Neural crest cell (in vitro differentiated cells): ENCODE measurements around the gene ZFAND3. TPM values are rescaled to one million over a fixed set of nuclear protein-coding genes. Genes with fewer than 3 reads are reported as not detected.
A peak's percentile ranks its signal among the peaks of the same experiment; 100 is the strongest.

Experiments
- DNase-seq: peaks from one replicate; pipeline ENCODE4 v3.0.0; 2021; ENCODE audit warnings: low read depth, mixed read lengths, low spot score
- H3K27ac Mint-ChIP-seq: one replicate; pipeline ENCODE4 v1.8.0; 2021; ENCODE audit warnings: mild to moderate bottlenecking, mixed read lengths; ENCODE audit not compliant: unreplicated experiment
- H3K27me3 Mint-ChIP-seq: 2 replicates; pipeline ENCODE4 v1.8.0; 2021; ENCODE audit warnings: low read depth, mild to moderate bottlenecking, mixed read lengths
- H3K36me3 Mint-ChIP-seq: 2 replicates; pipeline ENCODE4 v1.8.0; 2021; ENCODE audit warnings: low read depth, mild to moderate bottlenecking, mixed read lengths
- H3K4me1 Mint-ChIP-seq: 2 replicates; pipeline ENCODE4 v1.8.0; 2021; ENCODE audit warnings: mixed read lengths
- H3K4me3 Mint-ChIP-seq: one replicate; pipeline ENCODE4 v1.8.0; 2021; ENCODE audit warnings: mild to moderate bottlenecking, mixed read lengths
- H3K9me3 Mint-ChIP-seq: 2 replicates; pipeline ENCODE4 v1.8.0; 2021; ENCODE audit warnings: mixed read lengths
- CTCF ChIP-seq: fragments of 200-600 bp; sonication (generic); conservative IDR thresholded peaks from 2 replicates; pipeline ENCODE4 v1.5.0; 2021; ENCODE audit warnings: antibody characterized with exemption, mild to moderate bottlenecking
- total RNA-seq: library from RNA; stranded (reverse); gene quantifications from 2 replicates; pipeline ENCODE4 v1.2.1, GENCODE V29; 2021

The ZFAND3 gene
- total RNA-seq, 1 donor from 2014 or later: 65.9 TPM

- H3K36me3 Mint-ChIP-seq: peaks cover 10% of the 10 kb centered on the region
- DNase-seq: no peak
Observed at GRCh38 chr6:38032797-38033196, 213.3 kb downstream of the ZFAND3 start.

GRCh38 chr6:38033442-38033982, 214.0 kb downstream of the ZFAND3 start:
- no peak overlapping the region for H3K27ac Mint-ChIP-seq
- TF ChIP-seq CTCF: no peak

More at GRCh38 chr6:38032797-38033196, 213.3 kb downstream of the ZFAND3 start:
- Mint-ChIP-seq H3K27me3 (no peaks in the 10 kb centered on the region), H3K27ac (no peak overlapping the region), H3K4me3 (no peak overlapping the region), H3K9me3 (peaks cover 4% of the 10 kb centered on the region), H3K4me1 (peaks cover 25% of the 10 kb centered on the region)
- TF ChIP-seq CTCF: no peak

GRCh38 chr6:38034274-38034914, 214.9 kb downstream of the ZFAND3 start:
- Mint-ChIP-seq H3K27ac (no peak overlapping the region), H3K27me3 (no peaks in the 10 kb centered on the region), H3K4me1 (peaks cover 20% of the 10 kb centered on the region), H3K36me3 (peaks cover 10% of the 10 kb centered on the region), H3K9me3 (peaks cover 4% of the 10 kb centered on the region), H3K4me3 (no peak overlapping the region)
- no peak for DNase-seq
- peak; percentile 68 for TF ChIP-seq CTCF

More at GRCh38 chr6:38033442-38033982, 214.0 kb downstream of the ZFAND3 start:
- Mint-ChIP-seq H3K27me3 (no peaks in the 10 kb centered on the region), H3K9me3 (peaks cover 4% of the 10 kb centered on the region), H3K4me1 (peaks cover 20% of the 10 kb centered on the region), H3K4me3 (no peak overlapping the region), H3K36me3 (peaks cover 10% of the 10 kb centered on the region)
- no peak for DNase-seq

GRCh38 chr6:38035478-38035877, 216.0 kb downstream of the ZFAND3 start:
- Mint-ChIP-seq H3K4me1 (peaks cover 20% of the 10 kb centered on the region), H3K27me3 (no peaks in the 10 kb centered on the region), H3K36me3 (peaks cover 5% of the 10 kb centered on the region), H3K27ac (no peak overlapping the region), H3K9me3 (peaks cover 2% of the 10 kb centered on the region), H3K4me3 (no peak overlapping the region)
- no peak for DNase-seq
- TF ChIP-seq CTCF: no peak

- Mint-ChIP-seq H3K4me3 (no peak overlapping the region), H3K4me1 (peaks cover 14% of the 10 kb centered on the region), H3K27ac (no peak overlapping the region), H3K27me3 (no peaks in the 10 kb centered on the region), H3K9me3 (peaks cover 2% of the 10 kb centered on the region), H3K36me3 (peaks cover 3% of the 10 kb centered on the region)
- no peak for TF ChIP-seq CTCF
- no peak for DNase-seq
Observed at GRCh38 chr6:38039502-38039901, 220.0 kb downstream of the ZFAND3 start.
